HG02588 (cell line): ENCODE measurements around the gene FBXW8.

Source experiments
- ATAC-seq: cut with Tn5 transposase; IDR thresholded peaks from one replicate; pipeline ENCODE4 v1.9.1; 2021; ENCODE audit warnings: mild to moderate bottlenecking, moderate library complexity; ENCODE audit not compliant: unreplicated experiment

Gene FBXW8

DNA sequence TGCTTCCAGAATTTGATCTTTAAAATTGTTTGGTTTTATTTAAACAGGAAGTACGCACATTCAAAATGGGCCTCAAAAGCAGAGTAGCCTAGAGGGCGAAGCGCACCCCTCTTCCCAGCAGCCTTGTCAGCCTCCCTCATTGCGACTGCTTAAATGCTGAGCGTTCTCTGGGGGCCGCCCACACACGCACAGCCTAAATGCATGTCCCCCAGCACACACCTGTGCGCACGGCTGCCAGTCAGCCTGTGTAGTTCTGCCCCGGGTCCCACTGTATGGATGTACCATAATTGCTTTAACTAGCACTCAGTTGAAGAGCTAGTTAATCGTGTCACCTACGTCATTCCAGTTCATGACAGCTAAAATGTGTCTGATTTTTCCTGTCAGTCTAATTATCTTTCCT, 109.1 kb downstream of the FBXW8 start:
- no peak for ATAC-seq

GRCh38 chr12:117020536-117021220, 109.9 kb downstream of the FBXW8 start:
- no peak for ATAC-seq

GRCh38 chr12:117022465-117022864, 111.7 kb downstream of the FBXW8 start:
- ATAC-seq: no peak

GRCh38 chr12:117023998-117024960, 113.5 kb downstream of the FBXW8 start:
- no peak for ATAC-seq

- no peak for ATAC-seq
Measured at GRCh38 chr12:117024961-117025480, 114.3 kb downstream of the FBXW8 start.

DNA sequence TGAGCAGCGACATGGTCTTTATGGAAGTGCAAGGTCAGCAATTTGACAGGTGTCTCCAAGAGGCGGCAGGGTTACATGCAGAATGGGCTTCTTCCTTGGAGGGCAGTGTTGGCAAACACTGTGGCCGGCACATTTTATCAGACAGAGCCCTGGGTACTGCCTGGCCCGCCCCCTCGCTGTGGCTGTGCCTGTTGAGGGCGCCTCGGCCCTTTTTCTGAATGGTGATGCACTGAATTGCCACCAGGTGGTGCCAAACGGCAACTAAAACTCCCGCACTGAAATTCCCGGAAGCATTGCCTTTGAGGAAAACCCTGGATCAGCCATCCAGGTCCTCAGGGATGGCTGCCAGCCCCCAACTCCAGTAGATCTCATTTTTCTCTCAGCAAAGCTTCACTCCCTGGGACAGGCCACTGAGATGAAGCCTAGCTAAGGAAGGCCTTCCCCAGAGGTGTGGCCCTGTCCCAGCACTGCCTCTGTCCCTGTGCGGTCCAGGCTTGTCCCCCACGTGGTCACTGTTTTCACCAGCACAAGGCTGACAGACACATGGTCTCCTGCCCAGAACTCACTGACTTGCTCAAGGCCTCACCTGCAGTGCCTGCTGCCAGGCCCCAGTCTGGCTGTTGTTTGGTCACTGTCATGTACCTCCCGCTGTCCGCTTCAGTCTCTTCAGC, 114.9 kb downstream of the FBXW8 start:
- peak; percentile 59 for ATAC-seq

- no peak for ATAC-seq
Measured at GRCh38 chr12:117026343-117026742, 115.6 kb downstream of the FBXW8 start.

DNA sequence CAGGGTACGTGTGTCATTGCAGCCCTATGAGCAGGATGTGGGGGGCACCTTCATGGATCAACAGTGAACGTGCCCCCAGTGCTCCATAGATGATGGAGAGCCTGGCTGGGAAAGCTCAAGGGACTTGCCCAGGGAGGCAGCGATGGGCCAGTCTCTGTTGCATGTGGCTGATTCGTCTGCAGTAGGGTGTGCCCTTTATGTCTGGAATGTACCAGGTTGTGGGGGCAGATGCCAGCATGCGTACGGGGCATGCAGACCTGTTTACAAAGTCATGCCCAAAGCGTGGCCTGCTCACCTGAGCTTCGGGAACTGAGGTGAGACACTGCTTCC, 116.1 kb downstream of the FBXW8 start:
- no peak for ATAC-seq

DNA sequence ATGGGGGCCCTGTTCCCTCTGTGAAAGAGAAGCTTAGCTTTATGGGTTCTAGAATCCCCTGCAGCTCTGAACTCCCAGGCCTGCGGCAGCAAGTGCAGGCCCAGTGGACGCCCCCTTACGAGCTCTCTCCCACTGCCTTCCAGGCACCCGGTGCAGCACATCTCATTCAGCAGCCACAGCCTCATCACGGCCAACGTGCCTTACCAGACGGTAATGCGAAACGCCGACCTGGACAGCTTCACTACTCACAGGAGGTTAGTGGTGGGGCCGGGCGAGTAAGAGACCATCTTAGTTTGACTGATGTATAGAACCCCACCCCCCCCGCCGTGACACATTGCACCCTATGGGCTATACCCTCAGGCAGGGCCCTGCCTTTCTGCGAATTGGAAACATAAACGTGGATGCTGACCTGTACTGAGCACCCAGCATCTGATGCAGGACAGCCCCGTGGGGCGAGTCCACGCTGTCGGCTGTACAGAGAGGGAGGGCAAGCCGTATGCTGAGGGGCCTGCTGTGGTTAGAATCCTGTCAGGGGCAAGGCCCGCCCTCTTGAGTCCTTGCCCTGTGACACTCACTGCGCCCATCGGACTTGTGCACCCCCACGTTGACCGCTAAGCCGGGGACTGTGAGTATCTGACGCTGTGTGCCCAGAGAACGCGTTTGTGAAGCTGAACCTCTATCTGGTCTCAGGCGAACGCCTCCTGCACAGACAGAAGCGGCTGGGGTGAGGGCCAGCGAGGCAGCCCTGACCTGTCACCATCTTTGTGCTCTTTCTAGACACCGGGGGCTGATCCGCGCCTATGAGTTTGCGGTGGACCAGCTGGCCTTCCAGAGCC, 116.7 kb downstream of the FBXW8 start:
- ATAC-seq: no peak

GRCh38 chr12:117028254-117028653, 117.5 kb downstream of the FBXW8 start:
- ATAC-seq: no peak

DNA sequence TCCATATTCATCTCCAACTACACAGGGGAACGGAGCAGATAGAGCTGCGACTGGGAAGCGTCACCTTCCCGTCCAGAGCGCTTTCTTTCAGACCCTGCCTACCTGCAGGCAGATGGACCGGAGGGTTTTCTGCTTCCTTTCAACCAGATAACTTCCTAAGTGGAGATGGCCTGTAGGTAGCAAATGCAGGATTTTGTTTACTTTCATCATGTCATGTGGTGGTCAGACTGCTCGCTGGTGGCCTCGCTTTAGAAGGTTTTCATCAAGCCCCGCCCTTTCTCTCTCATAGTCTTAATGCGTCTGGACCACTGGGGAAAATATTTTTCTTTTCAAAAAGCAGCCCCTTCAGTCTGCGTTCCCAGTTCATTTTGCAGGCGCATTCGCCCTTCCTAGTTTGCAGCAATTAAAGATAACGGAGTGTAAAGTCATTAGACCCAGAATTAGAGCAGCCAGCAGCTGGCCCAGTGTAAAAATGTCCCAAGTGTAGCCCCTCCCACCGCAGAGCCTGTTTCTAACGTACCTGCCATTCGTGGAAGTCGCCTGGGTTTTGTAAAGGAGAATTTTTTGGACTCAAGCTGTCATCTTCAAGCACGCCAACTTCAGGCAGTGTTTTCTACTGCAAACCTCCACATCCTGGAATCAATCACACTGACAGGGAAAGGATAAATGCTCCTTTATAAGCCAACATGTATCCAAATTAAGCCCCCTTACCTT, 119.6 kb downstream of the FBXW8 start:
- no peak for ATAC-seq

- no peak for ATAC-seq
Measured at GRCh38 chr12:117031843-117032592, 121.3 kb downstream of the FBXW8 start.

DNA sequence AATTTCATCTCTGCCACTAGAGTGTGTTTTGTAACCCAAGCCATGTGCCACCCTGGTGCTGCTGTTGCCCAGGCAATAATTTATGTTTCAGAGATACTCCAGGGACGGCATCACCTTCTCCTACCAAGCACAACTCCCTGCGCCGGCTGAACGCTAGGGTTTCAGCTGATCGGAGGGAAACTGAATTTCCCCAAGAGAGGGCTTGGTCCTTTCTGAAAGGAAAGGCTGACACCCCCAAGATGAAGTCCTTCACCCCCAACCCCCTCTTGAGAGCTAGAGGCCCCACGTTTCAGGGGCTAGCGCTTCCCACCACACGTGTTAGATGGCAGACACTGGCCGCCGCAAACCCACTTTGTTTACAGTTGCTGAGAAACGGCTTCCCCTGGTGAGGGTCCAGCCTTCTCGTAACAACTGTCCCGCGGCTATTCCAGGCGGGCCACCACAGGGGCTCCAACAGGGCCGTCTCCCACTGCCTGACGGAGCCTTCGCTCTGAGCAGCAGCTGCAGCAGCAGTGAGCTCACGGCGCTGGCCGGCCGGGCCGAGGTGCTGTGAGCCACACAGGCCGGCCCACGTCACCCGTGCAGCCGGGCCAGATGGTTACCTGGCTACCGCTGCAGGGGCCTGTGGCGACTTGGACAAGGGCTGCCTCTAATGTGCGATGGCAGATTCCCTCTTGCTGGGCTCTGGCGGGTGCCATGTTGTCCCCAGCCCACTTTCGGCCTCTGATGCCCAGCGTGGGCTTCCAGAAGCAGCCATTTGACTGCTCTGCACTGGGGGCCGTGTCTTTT, 122.0 kb downstream of the FBXW8 start:
- ATAC-seq: no peak

GRCh38 chr12:117033382-117034221, 122.9 kb downstream of the FBXW8 start:
- no peak for ATAC-seq

- no peak for ATAC-seq
Measured at GRCh38 chr12:117034249-117034648, 123.5 kb downstream of the FBXW8 start.

- ATAC-seq: no peak
Measured at GRCh38 chr12:117034701-117035151, 124.0 kb downstream of the FBXW8 start.

DNA sequence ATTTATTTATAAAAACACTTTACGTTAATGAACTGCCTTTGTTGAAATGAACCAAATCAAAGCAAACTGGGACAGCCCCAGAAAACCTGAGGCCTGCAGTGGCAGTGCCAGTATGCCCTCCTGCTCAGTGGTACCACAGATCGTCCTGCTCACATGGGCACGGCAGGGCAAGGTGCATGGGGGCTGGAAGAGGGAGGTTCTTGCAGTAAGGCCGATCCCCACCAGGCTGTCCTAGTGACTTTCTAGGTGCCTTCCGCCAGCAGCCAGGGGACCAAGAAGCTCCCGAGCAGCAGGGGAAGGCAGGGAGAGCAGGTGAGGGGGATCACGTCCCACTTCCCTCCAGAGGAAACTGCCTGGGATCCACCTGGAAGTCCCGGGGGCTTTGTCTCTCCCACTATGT, 124.5 kb downstream of the FBXW8 start:
- no peak for ATAC-seq
